ENCODE results near the gene SMG6.

- TF ChIP-seq CTCF (IDR thresholded peaks at IDR 0.05; ENCODE audit: low read depth, low read length) = no peak
- TF ChIP-seq EZH2phosphoT487 (IDR thresholded peaks at IDR 0.05; ENCODE audit: low read depth) = no peak
Measured at GRCh38 chr17:2233441-2233947, 70.1 kb downstream of the SMG6 start.
